ENCODE measurements around the gene MTA3.

DNA sequence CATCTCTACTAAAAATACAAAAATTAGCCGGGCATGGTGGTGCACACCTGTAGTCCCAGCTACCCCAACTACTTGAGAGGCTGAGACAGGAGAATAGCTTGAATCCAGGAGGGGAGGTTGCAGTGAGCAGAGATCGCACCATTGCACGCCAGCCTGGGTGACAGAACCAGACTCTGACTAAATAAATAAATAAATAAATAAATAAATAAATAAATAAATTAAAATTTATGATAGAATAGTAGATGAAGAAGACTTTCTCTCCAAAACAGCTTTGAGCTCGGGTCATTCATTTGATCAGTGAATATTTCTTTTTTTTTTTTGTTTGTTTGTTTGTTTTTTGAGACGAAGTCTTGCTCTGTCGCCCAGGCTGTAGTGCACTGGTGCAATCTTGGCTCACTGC, 17.6 kb upstream of the MTA3 start:
- TF ChIP-seq, protein P1, sequence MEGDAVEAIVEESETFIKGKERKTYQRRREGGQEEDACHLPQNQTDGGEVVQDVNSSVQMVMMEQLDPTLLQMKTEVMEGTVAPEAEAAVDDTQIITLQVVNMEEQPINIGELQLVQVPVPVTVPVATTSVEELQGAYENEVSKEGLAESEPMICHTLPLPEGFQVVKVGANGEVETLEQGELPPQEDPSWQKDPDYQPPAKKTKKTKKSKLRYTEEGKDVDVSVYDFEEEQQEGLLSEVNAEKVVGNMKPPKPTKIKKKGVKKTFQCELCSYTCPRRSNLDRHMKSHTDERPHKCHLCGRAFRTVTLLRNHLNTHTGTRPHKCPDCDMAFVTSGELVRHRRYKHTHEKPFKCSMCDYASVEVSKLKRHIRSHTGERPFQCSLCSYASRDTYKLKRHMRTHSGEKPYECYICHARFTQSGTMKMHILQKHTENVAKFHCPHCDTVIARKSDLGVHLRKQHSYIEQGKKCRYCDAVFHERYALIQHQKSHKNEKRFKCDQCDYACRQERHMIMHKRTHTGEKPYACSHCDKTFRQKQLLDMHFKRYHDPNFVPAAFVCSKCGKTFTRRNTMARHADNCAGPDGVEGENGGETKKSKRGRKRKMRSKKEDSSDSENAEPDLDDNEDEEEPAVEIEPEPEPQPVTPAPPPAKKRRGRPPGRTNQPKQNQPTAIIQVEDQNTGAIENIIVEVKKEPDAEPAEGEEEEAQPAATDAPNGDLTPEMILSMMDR (IDR thresholded peaks at IDR 0.05; ENCODE audit: low read depth, low read length) = no peak
- TF ChIP-seq EZH2phosphoT487 (IDR thresholded peaks at IDR 0.05; ENCODE audit: low read depth) = no peak
